Activated T-helper 17 cell treated with anti-CD3 and anti-CD28 coated beads, Interleukin-2, amount 50 U/mL, for 72 hours (primary cell): Measurements from ENCODE around the gene KNCN. TPM values are rescaled to one million over a fixed set of nuclear protein-coding genes. Genes with fewer than 3 reads are reported as not detected.

Experiments used
- ATAC-seq: fragments of 150-1000 bp; cut with Tn5 transposase; replicated peaks from 2 replicates; pipeline ENCODE4 v1.10.0; 2021; ENCODE audit warnings: mild to moderate bottlenecking, moderate library complexity
- H3K27ac Mint-ChIP-seq: one replicate; pipeline ENCODE4 v1.8.0; 2022; ENCODE audit warnings: mixed read lengths
- H3K27me3 Mint-ChIP-seq: one replicate; pipeline ENCODE4 v1.8.0; 2022; ENCODE audit warnings: mixed read lengths
- H3K36me3 Mint-ChIP-seq: one replicate; pipeline ENCODE4 v1.8.0; 2022; ENCODE audit warnings: low read depth, mild to moderate bottlenecking, mixed read lengths
- H3K4me1 Mint-ChIP-seq: one replicate; pipeline ENCODE4 v1.8.0; 2022; ENCODE audit warnings: mixed read lengths
- H3K4me3 Mint-ChIP-seq: one replicate; pipeline ENCODE4 v1.8.0; 2022; ENCODE audit warnings: mild to moderate bottlenecking, mixed read lengths
- H3K9me3 Mint-ChIP-seq: one replicate; pipeline ENCODE4 v1.8.0; 2022; ENCODE audit warnings: mixed read lengths
- total RNA-seq, 2 donors: library from RNA; stranded (reverse); gene quantifications; one replicate each; pipeline ENCODE4 v1.2.3, GENCODE V29; 2022

The KNCN gene
- total RNA-seq, 2 donors from 2014 or later: not detected

GRCh38 chr1:46527474-46528296, 23.8 kb downstream of the KNCN start:
- Mint-ChIP-seq H3K27me3 (peaks cover 27% of the 10 kb centered on the region), H3K36me3 (no peaks in the 10 kb centered on the region), H3K4me1 (peaks cover 10% of the 10 kb centered on the region), H3K27ac (peak overlapping the region; percentile 14), H3K4me3 (no peak overlapping the region), H3K9me3 (no peaks in the 10 kb centered on the region)
- ATAC-seq: peak; percentile 74

GRCh38 chr1:46526691-46527291, 24.7 kb downstream of the KNCN start:
- H3K4me1 Mint-ChIP-seq: peaks cover 19% of the 10 kb centered on the region
- ATAC-seq: no peak
- H3K36me3 Mint-ChIP-seq: no peaks in the 10 kb centered on the region
- H3K4me3 Mint-ChIP-seq: no peak overlapping the region
- no peak overlapping the region for H3K27ac Mint-ChIP-seq
- no peaks in the 10 kb centered on the region for H3K9me3 Mint-ChIP-seq
- H3K27me3 Mint-ChIP-seq: peaks cover 27% of the 10 kb centered on the region

GRCh38 chr1:46526013-46526690, 25.3 kb downstream of the KNCN start:
- no peaks in the 10 kb centered on the region for H3K9me3 Mint-ChIP-seq
- ATAC-seq: no peak
- H3K27me3 Mint-ChIP-seq: peaks cover 27% of the 10 kb centered on the region
- H3K36me3 Mint-ChIP-seq: no peaks in the 10 kb centered on the region
- no peak overlapping the region for H3K4me3 Mint-ChIP-seq
- peaks cover 20% of the 10 kb centered on the region for H3K4me1 Mint-ChIP-seq
- H3K27ac Mint-ChIP-seq: no peak overlapping the region

- H3K4me1 Mint-ChIP-seq: peaks cover 20% of the 10 kb centered on the region
- no peaks in the 10 kb centered on the region for H3K9me3 Mint-ChIP-seq
Observed at GRCh38 chr1:46525253-46525983, 26.0 kb downstream of the KNCN start.

GRCh38 chr1:46524843-46525242, 26.6 kb downstream of the KNCN start:
- peaks cover 30% of the 10 kb centered on the region for H3K27me3 Mint-ChIP-seq
- no peaks in the 10 kb centered on the region for H3K36me3 Mint-ChIP-seq
- peaks cover 20% of the 10 kb centered on the region for H3K4me1 Mint-ChIP-seq
- ATAC-seq: no peak
- no peak overlapping the region for H3K4me3 Mint-ChIP-seq
- H3K27ac Mint-ChIP-seq: no peak overlapping the region
- no peaks in the 10 kb centered on the region for H3K9me3 Mint-ChIP-seq

More at GRCh38 chr1:46525253-46525983, 26.0 kb downstream of the KNCN start:
- peaks cover 30% of the 10 kb centered on the region for H3K27me3 Mint-ChIP-seq
- no peaks in the 10 kb centered on the region for H3K36me3 Mint-ChIP-seq
- H3K27ac Mint-ChIP-seq: no peak overlapping the region
- no peak overlapping the region for H3K4me3 Mint-ChIP-seq
- ATAC-seq: no peak

- Mint-ChIP-seq H3K36me3 (no peaks in the 10 kb centered on the region), H3K4me3 (no peak overlapping the region), H3K27ac (no peak overlapping the region), H3K9me3 (no peaks in the 10 kb centered on the region), H3K27me3 (peaks cover 27% of the 10 kb centered on the region), H3K4me1 (peaks cover 13% of the 10 kb centered on the region)
- no peak for ATAC-seq
Observed at GRCh38 chr1:46523496-46524353, 27.7 kb downstream of the KNCN start.

- Mint-ChIP-seq H3K4me1 (peaks cover 11% of the 10 kb centered on the region), H3K27ac (peak overlapping the region; percentile 82), H3K27me3 (peaks cover 26% of the 10 kb centered on the region), H3K36me3 (no peaks in the 10 kb centered on the region), H3K9me3 (no peaks in the 10 kb centered on the region), H3K4me3 (peak overlapping the region; percentile 63)
- ATAC-seq: no peak
Observed at GRCh38 chr1:46522969-46523320, 28.5 kb downstream of the KNCN start.

GRCh38 chr1:46522184-46522968, 29.1 kb downstream of the KNCN start:
- H3K27me3 Mint-ChIP-seq: peaks cover 26% of the 10 kb centered on the region

GRCh38 chr1:46521414-46521813, 30.0 kb downstream of the KNCN start:
- peak overlapping the region; percentile 82 for H3K27ac Mint-ChIP-seq

More at GRCh38 chr1:46522184-46522968, 29.1 kb downstream of the KNCN start:
- peak overlapping the region; percentile 82 for H3K27ac Mint-ChIP-seq
- no peaks in the 10 kb centered on the region for H3K36me3 Mint-ChIP-seq
- H3K9me3 Mint-ChIP-seq: no peaks in the 10 kb centered on the region
- peak overlapping the region; percentile 63 for H3K4me3 Mint-ChIP-seq
- ATAC-seq: peak; percentile 99
- peaks cover 11% of the 10 kb centered on the region for H3K4me1 Mint-ChIP-seq

GRCh38 chr1:46520063-46520911, 31.2 kb downstream of the KNCN start:
- no peak overlapping the region for H3K27ac Mint-ChIP-seq
- H3K4me3 Mint-ChIP-seq: no peak overlapping the region
- H3K9me3 Mint-ChIP-seq: no peaks in the 10 kb centered on the region
- H3K36me3 Mint-ChIP-seq: no peaks in the 10 kb centered on the region
- no peak for ATAC-seq
- H3K27me3 Mint-ChIP-seq: peaks cover 35% of the 10 kb centered on the region
- H3K4me1 Mint-ChIP-seq: peaks cover 11% of the 10 kb centered on the region

More at GRCh38 chr1:46521414-46521813, 30.0 kb downstream of the KNCN start:
- Mint-ChIP-seq H3K4me1 (peaks cover 11% of the 10 kb centered on the region), H3K9me3 (no peaks in the 10 kb centered on the region), H3K27me3 (peaks cover 33% of the 10 kb centered on the region), H3K4me3 (no peak overlapping the region), H3K36me3 (no peaks in the 10 kb centered on the region)
- ATAC-seq: no peak

GRCh38 chr1:46519209-46519608, 32.2 kb downstream of the KNCN start:
- H3K36me3 Mint-ChIP-seq: no peaks in the 10 kb centered on the region
- peak overlapping the region; percentile 25 for H3K27ac Mint-ChIP-seq
- H3K9me3 Mint-ChIP-seq: no peaks in the 10 kb centered on the region
- no peak for ATAC-seq
- H3K4me1 Mint-ChIP-seq: peaks cover 11% of the 10 kb centered on the region
- H3K27me3 Mint-ChIP-seq: peaks cover 36% of the 10 kb centered on the region
- no peak overlapping the region for H3K4me3 Mint-ChIP-seq

GRCh38 chr1:46517932-46518498, 33.4 kb downstream of the KNCN start:
- no peak overlapping the region for H3K4me3 Mint-ChIP-seq
- peaks cover 13% of the 10 kb centered on the region for H3K4me1 Mint-ChIP-seq
- H3K27me3 Mint-ChIP-seq: peaks cover 39% of the 10 kb centered on the region
- ATAC-seq: no peak
- H3K27ac Mint-ChIP-seq: no peak overlapping the region
- no peaks in the 10 kb centered on the region for H3K9me3 Mint-ChIP-seq
- H3K36me3 Mint-ChIP-seq: no peaks in the 10 kb centered on the region
